Measurements from ENCODE around the gene TAB2. TPM values are rescaled to one million over a fixed set of nuclear protein-coding genes. Genes with fewer than 3 reads are reported as not detected.
A peak's percentile ranks its signal among the peaks of the same experiment; 100 is the strongest.

The TAB2 gene
- total and polyA plus RNA-seq, 9 of the 15 experiments (the other 6 are each of a cell fraction or from before 2014, with no cell fraction given) = 9.1 to 38.3 (median 18.6) TPM

DNA sequence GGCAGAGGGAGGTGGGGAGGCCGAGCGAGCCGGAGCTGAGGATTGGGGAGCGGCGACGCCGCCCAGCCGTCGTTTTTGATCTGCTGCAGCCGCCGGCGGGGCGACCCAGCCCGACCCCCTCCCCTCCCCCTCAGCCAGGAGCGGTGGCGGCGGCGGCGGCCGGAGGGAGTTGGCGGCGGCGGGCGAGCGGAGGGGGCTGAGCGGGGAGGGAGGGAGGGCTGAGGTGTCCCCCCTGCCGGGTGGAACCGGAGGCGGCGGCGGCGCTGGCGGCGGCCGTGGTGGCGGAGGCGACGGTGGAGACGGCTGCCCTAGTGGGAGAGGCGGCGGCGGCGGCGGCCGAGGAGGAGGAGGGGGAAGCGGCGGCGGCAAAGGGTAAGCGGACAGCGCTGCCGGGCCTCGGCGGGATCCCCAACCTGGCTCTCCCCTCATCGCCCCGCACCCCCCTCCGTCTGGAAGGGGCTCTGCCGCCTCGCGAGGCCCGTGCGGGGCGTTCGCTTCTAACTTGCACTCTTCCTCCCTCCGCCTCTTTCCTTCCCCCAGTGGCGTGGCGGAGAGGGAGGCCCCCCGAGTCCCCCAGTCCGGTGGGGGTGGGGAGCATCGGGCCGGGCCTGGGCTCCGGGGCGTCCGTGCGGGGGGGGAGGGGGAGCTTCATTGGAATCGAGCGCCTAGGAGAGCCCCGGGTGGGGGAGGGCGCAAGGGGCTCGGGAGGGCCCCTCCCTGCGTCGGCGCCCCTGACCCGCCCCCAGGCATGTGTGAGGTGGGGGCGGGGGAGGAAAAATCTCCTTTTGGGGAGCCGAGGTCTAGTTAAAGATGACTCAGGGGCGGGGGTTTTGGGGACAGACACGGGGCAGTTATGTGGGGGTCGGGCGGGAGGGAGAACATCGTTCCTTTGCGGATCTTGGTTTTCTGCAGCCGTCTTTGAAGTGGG, at the start of gene TAB2 (continued):
- TF ChIP-seq, protein P1, sequence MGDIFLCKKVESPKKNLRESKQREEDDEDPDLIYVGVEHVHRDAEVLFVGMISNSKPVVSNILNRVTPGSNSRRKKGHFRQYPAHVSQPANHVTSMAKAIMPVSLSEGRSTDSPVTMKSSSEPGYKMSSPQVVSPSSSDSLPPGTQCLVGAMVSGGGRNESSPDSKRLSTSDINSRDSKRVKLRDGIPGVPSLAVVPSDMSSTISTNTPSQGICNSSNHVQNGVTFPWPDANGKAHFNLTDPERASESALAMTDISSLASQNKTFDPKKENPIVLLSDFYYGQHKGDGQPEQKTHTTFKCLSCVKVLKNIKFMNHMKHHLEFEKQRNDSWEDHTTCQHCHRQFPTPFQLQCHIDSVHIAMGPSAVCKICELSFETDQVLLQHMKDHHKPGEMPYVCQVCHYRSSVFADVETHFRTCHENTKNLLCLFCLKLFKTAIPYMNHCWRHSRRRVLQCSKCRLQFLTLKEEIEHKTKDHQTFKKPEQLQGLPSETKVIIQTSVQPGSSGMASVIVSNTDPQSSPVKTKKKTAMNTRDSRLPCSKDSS (IDR thresholded peaks at IDR 0.05; ENCODE audit: low read depth, partially characterized antibody) = no peak
- TF ChIP-seq ZNF395 (CRISPR knock-in tag; IDR thresholded peaks at IDR 0.05) (peak; percentile 60; the same call in 1 of the 2 replicates), ZFP36 (IDR thresholded peaks at IDR 0.05; ENCODE audit: low read depth, low read length, partially characterized antibody) (peak; percentile 2), NCOA1 (IDR thresholded peaks at IDR 0.05; ENCODE audit: low read depth) (no peak), BCOR (IDR thresholded peaks at IDR 0.05) (no peak), U2AF2 (optimal IDR thresholded peaks at IDR 0.05; ENCODE audit: low read depth, low read length) (no peak), TEAD2 (tag; IDR thresholded peaks at IDR 0.05) (no peak), JUN (IDR thresholded peaks at IDR 0.05; ENCODE audit: borderline replicate concordance, low read depth, low read length) (no peak), JUN (CRISPR knock-in tag; IDR thresholded peaks at IDR 0.05; ENCODE audit: borderline replicate concordance) (no peak), MEF2D (tag; conservative IDR thresholded peaks at IDR 0.05; ENCODE audit: low read depth) (no peak), DACH1 (IDR thresholded peaks at IDR 0.05; ENCODE audit: partially characterized antibody) (no peak), DNMT1 (IDR thresholded peaks at IDR 0.05) (no peak), BHLHE40 (IDR thresholded peaks at IDR 0.05; ENCODE audit: low read length) (0 out of 2 replicates have a peak, but pooled peaks have one; percentile 7), CHD1 (IDR thresholded peaks at IDR 0.05; ENCODE audit: low read length) (no peak), ZNF561 (CRISPR knock-in tag; conservative IDR thresholded peaks at IDR 0.05) (no peak), ZBTB17 (CRISPR knock-in tag; IDR thresholded peaks at IDR 0.05) (0 out of 2 replicates have a peak, but pooled peaks have one; percentile 36), ZNF23 (CRISPR knock-in tag; IDR thresholded peaks at IDR 0.05) (no peak), ATF1 (CRISPR knock-in tag; IDR thresholded peaks at IDR 0.05) (no peak), ATF1 (tag; IDR thresholded peaks at IDR 0.05) (no peak), PCBP1 (IDR thresholded peaks at IDR 0.05; ENCODE audit: low read depth, low read length, poor library complexity, severe bottlenecking) (peak; percentile 24), SRSF9 (IDR thresholded peaks at IDR 0.05; ENCODE audit: borderline replicate concordance, low read depth, low read length) (no peak), PHF8 (IDR thresholded peaks at IDR 0.05; ENCODE audit: borderline replicate concordance, low read length) (peak; percentile 27; the same call in 1 of the 2 replicates), ZNF140 (CRISPR knock-in tag; IDR thresholded peaks at IDR 0.05) (no peak), TFAM (CRISPR knock-in tag; conservative IDR thresholded peaks at IDR 0.05) (no peak), ZNF253 (CRISPR knock-in tag; conservative IDR thresholded peaks at IDR 0.05) (no peak), ZNF589 (CRISPR knock-in tag; IDR thresholded peaks at IDR 0.05; ENCODE audit: low read depth) (0 out of 2 replicates have a peak, but pooled peaks have one; percentile 12), CSDE1 (IDR thresholded peaks at IDR 0.05) (no peak), ZNF584 (CRISPR knock-in tag; IDR thresholded peaks at IDR 0.05; ENCODE audit: low read depth) (no peak), ARID1B (IDR thresholded peaks at IDR 0.05) (no peak)
